Activated T-cell treated with anti-CD3 and anti-CD28 coated beads for 24 hours (primary cell): ENCODE measurements around the gene CCPG1.

Experiments used
- DNase-seq: peaks from one replicate; pipeline ENCODE4 v3.0.0-alpha.2; 2020; ENCODE audit warnings: low read depth

CCPG1 gene

GRCh38 chr15:55387027-55387426 is 21.1 kb downstream of the CCPG1 start:
- DNase-seq: no peak

GRCh38 chr15:55383687-55384086 is 24.5 kb downstream of the CCPG1 start:
- no peak for DNase-seq

GRCh38 chr15:55381595-55381994 is 26.6 kb downstream of the CCPG1 start:
- DNase-seq: no peak

- no peak for DNase-seq
Observed at GRCh38 chr15:55379095-55379494, 29.1 kb downstream of the CCPG1 start.

GRCh38 chr15:55372701-55373440 is 35.3 kb downstream of the CCPG1 start:
- DNase-seq: no peak

GRCh38 chr15:55366981-55367380 is 41.2 kb downstream of the CCPG1 start:
- DNase-seq: no peak

- no peak for DNase-seq
Observed at GRCh38 chr15:55362641-55363040, 45.5 kb downstream of the CCPG1 start.

GRCh38 chr15:55361048-55361447 is 47.1 kb downstream of the CCPG1 start:
- DNase-seq: no peak

- DNase-seq: no peak
Observed at GRCh38 chr15:55360256-55360655, 47.9 kb downstream of the CCPG1 start.

- no peak for DNase-seq
Observed at GRCh38 chr15:55358471-55358870, 49.7 kb downstream of the CCPG1 start.

GRCh38 chr15:55357774-55358173 is 50.4 kb downstream of the CCPG1 start:
- DNase-seq: no peak

- DNase-seq: no peak
Observed at GRCh38 chr15:55356985-55357585, 51.1 kb downstream of the CCPG1 start.

GRCh38 chr15:55353025-55353424 is 55.1 kb downstream of the CCPG1 start:
- DNase-seq: no peak

GRCh38 chr15:55349282-55349681 is 58.9 kb downstream of the CCPG1 start:
- no peak for DNase-seq

GRCh38 chr15:55348281-55348778 is 59.8 kb downstream of the CCPG1 start:
- DNase-seq: no peak

- DNase-seq: no peak
Observed at GRCh38 chr15:55344206-55344605, 64.0 kb downstream of the CCPG1 start.

- DNase-seq: no peak
Observed at GRCh38 chr15:55343168-55343567, 65.0 kb downstream of the CCPG1 start.

GRCh38 chr15:55337160-55337559 is 71.0 kb downstream of the CCPG1 start:
- DNase-seq: no peak

GRCh38 chr15:55334997-55335396 is 73.2 kb downstream of the CCPG1 start:
- no peak for DNase-seq

GRCh38 chr15:55334371-55334770 is 73.8 kb downstream of the CCPG1 start:
- no peak for DNase-seq

GRCh38 chr15:55327387-55327786 is 80.8 kb downstream of the CCPG1 start:
- DNase-seq: no peak

- DNase-seq: no peak
Observed at GRCh38 chr15:55322467-55322866, 85.7 kb downstream of the CCPG1 start.

GRCh38 chr15:55320963-55321362 is 87.2 kb downstream of the CCPG1 start:
- DNase-seq: no peak

GRCh38 chr15:55320238-55320550 is 88.0 kb downstream of the CCPG1 start:
- no peak for DNase-seq
